HG03135 (cell line): ENCODE data around the gene LCE3B.

Experiments used
- ATAC-seq: cut with Tn5 transposase; IDR thresholded peaks from one replicate; pipeline ENCODE4 v1.9.1; 2021; ENCODE audit warnings: mild to moderate bottlenecking, moderate library complexity; ENCODE audit not compliant: unreplicated experiment

Gene LCE3B

DNA sequence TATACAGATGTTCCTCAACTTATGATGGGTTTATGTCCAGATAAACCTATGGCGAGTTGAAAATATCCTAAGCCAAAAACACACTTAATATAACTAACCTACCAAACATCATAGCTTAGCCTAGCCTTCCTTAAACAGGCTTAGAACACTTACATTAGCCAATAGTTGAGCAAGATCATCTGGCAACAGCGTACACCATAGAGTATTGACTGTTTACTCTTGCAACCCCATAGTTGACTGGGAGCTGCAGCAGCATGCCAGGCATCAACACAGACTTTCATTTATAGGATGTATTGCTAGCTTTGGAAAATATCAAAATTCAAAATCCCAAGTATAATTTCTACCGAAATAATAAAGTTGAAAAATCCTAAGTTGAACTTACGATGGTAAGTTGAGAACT, 44.1 kb downstream of the LCE3B start:
- ATAC-seq = no peak

GRCh38 chr1:152658649-152659048, 45.0 kb downstream of the LCE3B start:
- no peak for ATAC-seq

GRCh38 chr1:152663098-152663497, 49.5 kb downstream of the LCE3B start, which contains the start of gene LCE2D:
Gene LCE2D, plus strand, starts transcription at chr1:152663380. Its CDS starts 726 bp downstream, at chr1:152664106.
- ATAC-seq = no peak
